IPS-20b (cell line): Measurements from ENCODE around the gene CPNE8.
A peak's percentile ranks its signal among the peaks of the same experiment; 100 is the strongest.

ENCODE experiments used
- H3K27ac ChIP-seq: one replicate; pipeline ENCODE4 v1.5.1; 2013; ENCODE audit warnings: low read length
- H3K27me3 ChIP-seq: 2 replicates; pipeline ENCODE4 v1.6.1; 2013; ENCODE audit warnings: mild to moderate bottlenecking, low read length, inconsistent platforms; ENCODE audit not compliant: insufficient read depth
- H3K36me3 ChIP-seq: 2 replicates; pipeline ENCODE4 v1.6.1; 2013; ENCODE audit warnings: low read depth, mild to moderate bottlenecking, inconsistent platforms, low read length, moderate library complexity; ENCODE audit not compliant: insufficient read depth
- H3K4me1 ChIP-seq: 2 replicates; pipeline ENCODE4 v1.6.1; 2013; ENCODE audit warnings: mild to moderate bottlenecking, control low read depth, inconsistent platforms, low read length, moderate library complexity; ENCODE audit not compliant: insufficient read depth
- H3K4me3 ChIP-seq: 2 replicates; pipeline ENCODE4 v1.5.1; 2013; ENCODE audit warnings: mild to moderate bottlenecking, low read length, inconsistent platforms
- H3K9ac ChIP-seq: 2 replicates; pipeline ENCODE4 v1.6.1; 2013; ENCODE audit warnings: low read depth, mild to moderate bottlenecking, inconsistent platforms, low read length, moderate library complexity
- H3K9me3 ChIP-seq: 2 replicates; pipeline ENCODE4 v1.6.1; 2013; ENCODE audit warnings: mild to moderate bottlenecking, low read depth, low read length, inconsistent platforms; ENCODE audit not compliant: insufficient read depth

CPNE8 gene

GRCh38 chr12:38892087-38892786 is 13.2 kb downstream of the CPNE8 start:
- Histone ChIP-seq H3K4me3 (no peak overlapping the region), H3K27ac (no peak overlapping the region)

GRCh38 chr12:38890102-38890855 is 15.1 kb downstream of the CPNE8 start:
- Histone ChIP-seq H3K27me3 (no peaks in the 10 kb centered on the region), H3K27ac (no peak overlapping the region), H3K4me3 (no peak overlapping the region), H3K36me3 (no peaks in the 10 kb centered on the region), H3K9ac (no peak overlapping the region), H3K9me3 (peaks cover 6% of the 10 kb centered on the region), H3K4me1 (no peaks in the 10 kb centered on the region)

More at GRCh38 chr12:38892087-38892786, 13.2 kb downstream of the CPNE8 start:
- peaks cover 6% of the 10 kb centered on the region for H3K9me3 ChIP-seq
- no peak overlapping the region for H3K9ac ChIP-seq
- H3K36me3 ChIP-seq = no peaks in the 10 kb centered on the region
- H3K27me3 ChIP-seq = no peaks in the 10 kb centered on the region
- H3K4me1 ChIP-seq = peaks cover 10% of the 10 kb centered on the region

- H3K27me3 ChIP-seq = no peaks in the 10 kb centered on the region
- H3K4me1 ChIP-seq = no peaks in the 10 kb centered on the region
- no peaks in the 10 kb centered on the region for H3K36me3 ChIP-seq
- no peak overlapping the region for H3K27ac ChIP-seq
- peaks cover 6% of the 10 kb centered on the region for H3K9me3 ChIP-seq
- no peak overlapping the region for H3K9ac ChIP-seq
- H3K4me3 ChIP-seq = no peak overlapping the region
Measured at GRCh38 chr12:38889297-38889815, 16.0 kb downstream of the CPNE8 start.

GRCh38 chr12:38887770-38888169 is 17.6 kb downstream of the CPNE8 start:
- Histone ChIP-seq H3K27ac (no peak overlapping the region), H3K9me3 (peaks cover 6% of the 10 kb centered on the region), H3K36me3 (no peaks in the 10 kb centered on the region), H3K9ac (no peak overlapping the region), H3K27me3 (no peaks in the 10 kb centered on the region), H3K4me3 (no peak overlapping the region), H3K4me1 (no peaks in the 10 kb centered on the region)

GRCh38 chr12:38886931-38887330 is 18.5 kb downstream of the CPNE8 start:
- peaks cover 7% of the 10 kb centered on the region for H3K9me3 ChIP-seq
- no peaks in the 10 kb centered on the region for H3K36me3 ChIP-seq
- H3K27me3 ChIP-seq = no peaks in the 10 kb centered on the region
- H3K4me1 ChIP-seq = no peaks in the 10 kb centered on the region
- H3K4me3 ChIP-seq = no peak overlapping the region
- no peak overlapping the region for H3K27ac ChIP-seq
- no peak overlapping the region for H3K9ac ChIP-seq

- H3K9ac ChIP-seq = no peak overlapping the region
- H3K36me3 ChIP-seq = no peaks in the 10 kb centered on the region
- no peak overlapping the region for H3K27ac ChIP-seq
- 0 out of 2 replicates have a peak, but pooled peaks cover 4% of the 10 kb centered on the region for H3K9me3 ChIP-seq
- no peaks in the 10 kb centered on the region for H3K4me1 ChIP-seq
- no peak overlapping the region for H3K4me3 ChIP-seq
- H3K27me3 ChIP-seq = no peaks in the 10 kb centered on the region
Measured at GRCh38 chr12:38886064-38886463, 19.3 kb downstream of the CPNE8 start.

- H3K36me3 ChIP-seq = no peaks in the 10 kb centered on the region
- 0 out of 2 replicates have a peak, but pooled peaks cover 4% of the 10 kb centered on the region for H3K9me3 ChIP-seq
- no peak overlapping the region for H3K9ac ChIP-seq
- H3K27ac ChIP-seq = no peak overlapping the region
- H3K4me1 ChIP-seq = no peaks in the 10 kb centered on the region
- H3K27me3 ChIP-seq = no peaks in the 10 kb centered on the region
- no peak overlapping the region for H3K4me3 ChIP-seq
Measured at GRCh38 chr12:38884666-38885065, 20.7 kb downstream of the CPNE8 start.

GRCh38 chr12:38883629-38884134 is 21.7 kb downstream of the CPNE8 start:
- H3K36me3 ChIP-seq = no peaks in the 10 kb centered on the region
- 0 out of 2 replicates have a peak, but pooled peaks cover 4% of the 10 kb centered on the region for H3K9me3 ChIP-seq
- H3K27me3 ChIP-seq = no peaks in the 10 kb centered on the region
- H3K4me3 ChIP-seq = no peak overlapping the region
- H3K9ac ChIP-seq = no peak overlapping the region
- H3K27ac ChIP-seq = no peak overlapping the region
- H3K4me1 ChIP-seq = peaks cover under 1% of the 10 kb centered on the region; the same call in 1 of the 2 replicates

GRCh38 chr12:38880288-38880687 is 25.1 kb downstream of the CPNE8 start:
- Histone ChIP-seq H3K36me3 (no peaks in the 10 kb centered on the region), H3K4me1 (peaks cover 11% of the 10 kb centered on the region; the same call in 1 of the 2 replicates), H3K9ac (no peak overlapping the region), H3K9me3 (0 out of 2 replicates have a peak, but pooled peaks cover 4% of the 10 kb centered on the region), H3K27ac (no peak overlapping the region), H3K27me3 (no peaks in the 10 kb centered on the region), H3K4me3 (no peak overlapping the region)

GRCh38 chr12:38878986-38879385 is 26.4 kb downstream of the CPNE8 start:
- H3K36me3 ChIP-seq = no peaks in the 10 kb centered on the region
- H3K4me1 ChIP-seq = peaks cover 11% of the 10 kb centered on the region; the same call in 1 of the 2 replicates
- H3K9ac ChIP-seq = no peak overlapping the region
- no peaks in the 10 kb centered on the region for H3K27me3 ChIP-seq
- no peak overlapping the region for H3K4me3 ChIP-seq
- H3K27ac ChIP-seq = no peak overlapping the region
- 0 out of 2 replicates have a peak, but pooled peaks cover 4% of the 10 kb centered on the region for H3K9me3 ChIP-seq

GRCh38 chr12:38878333-38878705 is 27.1 kb downstream of the CPNE8 start:
- Histone ChIP-seq H3K27me3 (no peaks in the 10 kb centered on the region), H3K4me3 (no peak overlapping the region; the same call in 1 of the 2 replicates), H3K9ac (peak overlapping the region; percentile 8; the same call in 1 of the 2 replicates), H3K9me3 (0 out of 2 replicates have a peak, but pooled peaks cover 4% of the 10 kb centered on the region), H3K36me3 (no peaks in the 10 kb centered on the region), H3K27ac (no peak overlapping the region), H3K4me1 (peaks cover 11% of the 10 kb centered on the region; the same call in 1 of the 2 replicates)
